ENCODE data around the gene DPH1.

Gene DPH1

GRCh38 chr17:2062571-2063183 lies 32.7 kb downstream of the DPH1 start:
- no peak for DNase-seq

- DNase-seq, result no peak
These were observed 33.6 kb downstream of the DPH1 start for GRCh38 chr17:2063261-2064146.

- DNase-seq, result no peak
These were observed 34.2 kb downstream of the DPH1 start for GRCh38 chr17:2064147-2064489.

- no peak for DNase-seq
These were observed 34.6 kb downstream of the DPH1 start for GRCh38 chr17:2064520-2064971.

GRCh38 chr17:2064980-2065785 lies 35.2 kb downstream of the DPH1 start:
- DNase-seq, result peak; percentile 33

- no peak for DNase-seq
These were observed 36.0 kb downstream of the DPH1 start for GRCh38 chr17:2065949-2066400.

- DNase-seq, result no peak
These were observed 37.2 kb downstream of the DPH1 start for GRCh38 chr17:2067048-2067561.

GRCh38 chr17:2067608-2068024 lies 37.7 kb downstream of the DPH1 start:
- no peak for DNase-seq

GRCh38 chr17:2068031-2068518 lies 38.1 kb downstream of the DPH1 start:
- no peak for DNase-seq

GRCh38 chr17:2068519-2069051 lies 38.6 kb downstream of the DPH1 start:
- peak; percentile 41 for DNase-seq

- DNase-seq, result no peak
These were observed 40.5 kb downstream of the DPH1 start for GRCh38 chr17:2070241-2071023.

GRCh38 chr17:2071024-2071385 lies 41.1 kb downstream of the DPH1 start:
- DNase-seq, result no peak

- no peak for DNase-seq
These were observed 41.7 kb downstream of the DPH1 start for GRCh38 chr17:2071455-2072281.

- no peak for DNase-seq
These were observed 45.0 kb downstream of the DPH1 start for GRCh38 chr17:2074919-2075318.

GRCh38 chr17:2075336-2076086 lies 45.6 kb downstream of the DPH1 start:
- peak; percentile 68 for DNase-seq

- DNase-seq, result peak; percentile 74
These were observed 46.4 kb downstream of the DPH1 start for GRCh38 chr17:2076087-2076984.

- DNase-seq, result no peak
These were observed 47.1 kb downstream of the DPH1 start for GRCh38 chr17:2077040-2077439.

GRCh38 chr17:2081564-2081963 lies 51.6 kb downstream of the DPH1 start:
- DNase-seq, result no peak

Data from eye (tissue), 1 donor.